Kidney (tissue), 14 donors: ENCODE measurements around the gene KLRF1. TPM values are rescaled to one million over a fixed set of nuclear protein-coding genes. Genes with fewer than 3 reads are reported as not detected.

Source experiments
- DNase-seq, 5 donors: peaks; one replicate each; pipeline ENCODE4 v3.0.0-alpha.2; 2013 to 2020
- FAIRE-seq: peaks from 2 replicates; lab custom pipeline; 2012; peaks lifted over from hg19 to GRCh38; lab: Jason Lieb, UNC
- H3K27ac ChIP-seq, 2 donors: one replicate each; pipeline ENCODE4 v1.7.0; 2013; ENCODE audit warnings: low read depth in 2 of 2, low read length in 2 of 2, inconsistent platforms in 1 of 2
- H3K27me3 ChIP-seq: one replicate; pipeline ENCODE4 v1.7.1; 2013; ENCODE audit warnings: low read length, inconsistent platforms; ENCODE audit not compliant: control insufficient read depth, insufficient read depth
- H3K36me3 ChIP-seq, 3 donors: one replicate each; pipeline versions ENCODE4 v1.7.0 to v1.7.1; 2013; ENCODE audit warnings: low read length in 3 of 3, control low read depth in 1 of 3, inconsistent platforms in 1 of 3; ENCODE audit not compliant: insufficient read depth in 3 of 3, control insufficient read depth in 2 of 3
- H3K4me1 ChIP-seq, 3 donors: one replicate each; pipeline versions ENCODE4 v1.7.0 to v1.7.1; 2013; ENCODE audit warnings: low read length in 3 of 3, inconsistent platforms in 1 of 3, low read depth in 1 of 3; ENCODE audit not compliant: control insufficient read depth in 2 of 3, insufficient read depth in 2 of 3
- H3K4me3 ChIP-seq, 3 donors: one replicate each; pipeline versions ENCODE4 v1.7.0 to v1.8.1; 2013; ENCODE audit warnings: low read length in 3 of 3, control low read depth in 1 of 3, inconsistent platforms in 1 of 3
- H3K9ac ChIP-seq, 3 donors: one replicate each; pipeline versions ENCODE4 v1.7.0 to v1.7.1; 2013; ENCODE audit warnings: low read length in 3 of 3, control low read depth in 1 of 3, inconsistent platforms in 1 of 3
- H3K9me3 ChIP-seq, 3 donors: one replicate each; pipeline versions ENCODE4 v1.7.0 to v1.7.1; 2013; ENCODE audit warnings: low read length in 3 of 3, control low read depth in 1 of 3, inconsistent platforms in 1 of 3; ENCODE audit not compliant: control insufficient read depth in 2 of 3, insufficient read depth in 1 of 3
- CTCF ChIP-seq: IDR thresholded peaks from 3 replicates; pipeline ENCODE4 v1.5.1; 2012; ENCODE audit warnings: mild to moderate bottlenecking, moderate library complexity, borderline replicate concordance; ENCODE audit not compliant: insufficient read depth; ENCODE audit errors: extremely low read depth
- intact Hi-C: fragments of 100-400 bp; cut with DNase I; formaldehyde crosslinking; loops from one replicate; pipeline ENCODE4 v1.11.1; 2022
- polyA plus RNA-seq: library from polyadenylated mRNA; stranded (reverse); fragments of 350-450 nt; fragmentation: Illumina TruSeq; extraction: RNeasy Lipid Tissue Mini Kit (QIAGEN cat#74804); gene quantifications from one replicate; pipeline ENCODE4 v1.2.3, GENCODE V29; 2014; ENCODE audit warnings: low read depth, low replicate concordance; ENCODE audit not compliant: insufficient read depth
- total RNA-seq: library from RNA; stranded (reverse); fragmentation: NEBNext Ultra II Directional; extraction: Animal tissue kit (Norgen Biotek cat#: 25700); gene quantifications from one replicate; pipeline ENCODE4 v1.2.1, GENCODE V29; 2021
- donor health status: control.
- donor health status: control.
- donor health status: control.
- donor health status: control.
- donor health status: control.
- donor health status: DM: yes; HTN: yes; CAD: no.
- donor health status: Normal renal cell carcinoma (clear cell type).

The KLRF1 gene
- total and polyA plus RNA-seq, 2 donors from 2014 or later, result 2.0 TPM

DNA sequence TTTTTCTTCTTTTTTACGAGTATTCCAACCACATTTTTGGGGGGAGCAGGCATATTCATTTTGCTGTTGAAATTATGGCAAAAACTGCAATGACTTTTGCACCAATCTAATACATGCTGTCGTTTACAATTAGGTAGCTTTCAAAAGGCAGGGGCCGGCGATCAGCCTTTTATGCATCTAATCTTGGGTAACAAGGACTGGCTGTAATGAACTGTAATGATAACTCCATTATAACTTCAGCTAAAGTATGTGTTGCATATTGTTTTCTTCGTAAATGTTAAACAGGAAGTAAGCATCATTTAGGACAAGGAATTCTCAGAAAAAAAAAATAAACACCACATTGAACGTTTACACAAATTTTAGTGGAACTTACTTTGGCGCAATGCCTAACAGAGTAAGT lies 30.3 kb upstream of the KLRF1 start:
- no peaks in the 10 kb centered on the region for H3K27me3 ChIP-seq
- TF ChIP-seq CTCF, result no peak
- H3K9ac ChIP-seq, result no peak overlapping the region
- H3K36me3 ChIP-seq, result no peaks in the 10 kb centered on the region
- DNase-seq (no peak), FAIRE-seq (no peak)
- H3K4me1 ChIP-seq, result no peaks in the 10 kb centered on the region
- H3K4me3 ChIP-seq, result no peak overlapping the region
- no peaks in the 10 kb centered on the region for H3K9me3 ChIP-seq
- intact Hi-C loops, result no loop called here
- H3K27ac ChIP-seq, result no peak overlapping the region

DNA sequence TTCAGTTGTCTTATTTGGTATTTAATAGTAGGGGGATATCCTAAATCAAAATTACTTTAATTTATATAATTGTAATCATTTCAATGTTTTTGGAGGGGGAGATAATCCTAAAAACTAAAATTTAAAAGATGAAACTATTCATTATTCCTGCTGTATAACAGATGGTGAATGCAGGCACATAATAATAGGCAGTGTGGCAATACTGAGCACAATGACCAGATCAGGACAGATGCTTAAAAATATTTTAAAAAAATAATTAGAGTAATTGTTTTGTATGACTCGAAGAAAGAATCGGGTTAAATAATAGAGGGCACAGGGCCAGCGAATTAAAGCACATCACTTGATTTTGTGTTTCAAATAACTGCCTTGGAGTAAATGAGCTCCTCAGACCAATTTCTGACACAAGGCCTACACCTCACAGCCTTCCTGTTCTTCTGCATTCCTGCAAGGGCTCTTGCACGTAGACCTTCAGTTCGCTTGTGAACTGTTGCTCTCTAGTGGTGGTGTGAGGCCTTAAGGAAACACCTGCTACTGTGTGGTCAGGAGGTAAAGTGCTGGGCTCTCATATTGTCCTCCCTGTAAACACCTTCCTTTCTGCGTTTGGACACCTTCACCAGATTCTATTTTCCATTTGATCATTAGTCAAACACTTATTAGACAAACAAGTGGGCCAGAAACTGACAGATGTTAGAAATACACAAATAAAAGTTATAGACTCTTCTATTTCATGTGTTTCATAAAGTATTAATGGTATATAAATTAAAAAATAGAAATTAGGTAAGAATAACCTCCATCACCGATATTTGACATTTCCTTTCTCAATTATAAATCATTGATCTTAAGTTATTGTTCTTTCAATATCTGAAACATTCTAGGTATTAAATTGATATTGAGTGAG lies 29.3 kb upstream of the KLRF1 start:
- Histone ChIP-seq H3K36me3 (no peaks in the 10 kb centered on the region), H3K9me3 (no peaks in the 10 kb centered on the region), H3K9ac (no peak overlapping the region), H3K4me1 (no peaks in the 10 kb centered on the region), H3K27me3 (no peaks in the 10 kb centered on the region), H3K27ac (no peak overlapping the region), H3K4me3 (no peak overlapping the region)
- intact Hi-C loops, result no loop called here
- DNase-seq (peak in 4 of 5 donors; percentile 64 to 90 (median 80)), FAIRE-seq (peak; percentile 61)
- TF ChIP-seq CTCF, result peak; percentile 76

GRCh38 chr12:9799961-9800360 lies 27.3 kb upstream of the KLRF1 start:
- DNase-seq (no peak), FAIRE-seq (no peak)
- no peak for TF ChIP-seq CTCF

More at GRCh38 chr12:9799961-9800360, 27.3 kb upstream of the KLRF1 start:
- no peaks in the 10 kb centered on the region for H3K4me1 ChIP-seq
- no peaks in the 10 kb centered on the region for H3K27me3 ChIP-seq
- H3K9ac ChIP-seq, result no peak overlapping the region
- H3K9me3 ChIP-seq, result no peaks in the 10 kb centered on the region
- intact Hi-C loops, result no loop called here
- no peaks in the 10 kb centered on the region for H3K36me3 ChIP-seq
- no peak overlapping the region for H3K27ac ChIP-seq
- H3K4me3 ChIP-seq, result no peak overlapping the region
